Astrocyte of the spinal cord (primary cell): Measurements from ENCODE around the gene ADNP2.

ENCODE experiments used
- DNase-seq: peaks from one replicate; pipeline ENCODE4 v3.0.0; 2011; ENCODE audit warnings: low read depth, low spot score
- H3K4me3 ChIP-seq: 2 replicates; pipeline ENCODE4 v1.5.1; 2011; ENCODE audit warnings: low read depth, mild to moderate bottlenecking, low read length, moderate library complexity
- in situ Hi-C: cut with HindIII; loops from 2 replicates; pipeline ENCODE4 v1.10.0; 2017; ENCODE audit warnings: low sequenced_read_pairs
- TF ChIP-seq, protein P1 (sequence below): IDR thresholded peaks from 2 replicates; pipeline ENCODE4 v1.5.1; 2012; ENCODE audit warnings: low read depth, mild to moderate bottlenecking, low read length, inconsistent platforms

ADNP2 gene, protein sequence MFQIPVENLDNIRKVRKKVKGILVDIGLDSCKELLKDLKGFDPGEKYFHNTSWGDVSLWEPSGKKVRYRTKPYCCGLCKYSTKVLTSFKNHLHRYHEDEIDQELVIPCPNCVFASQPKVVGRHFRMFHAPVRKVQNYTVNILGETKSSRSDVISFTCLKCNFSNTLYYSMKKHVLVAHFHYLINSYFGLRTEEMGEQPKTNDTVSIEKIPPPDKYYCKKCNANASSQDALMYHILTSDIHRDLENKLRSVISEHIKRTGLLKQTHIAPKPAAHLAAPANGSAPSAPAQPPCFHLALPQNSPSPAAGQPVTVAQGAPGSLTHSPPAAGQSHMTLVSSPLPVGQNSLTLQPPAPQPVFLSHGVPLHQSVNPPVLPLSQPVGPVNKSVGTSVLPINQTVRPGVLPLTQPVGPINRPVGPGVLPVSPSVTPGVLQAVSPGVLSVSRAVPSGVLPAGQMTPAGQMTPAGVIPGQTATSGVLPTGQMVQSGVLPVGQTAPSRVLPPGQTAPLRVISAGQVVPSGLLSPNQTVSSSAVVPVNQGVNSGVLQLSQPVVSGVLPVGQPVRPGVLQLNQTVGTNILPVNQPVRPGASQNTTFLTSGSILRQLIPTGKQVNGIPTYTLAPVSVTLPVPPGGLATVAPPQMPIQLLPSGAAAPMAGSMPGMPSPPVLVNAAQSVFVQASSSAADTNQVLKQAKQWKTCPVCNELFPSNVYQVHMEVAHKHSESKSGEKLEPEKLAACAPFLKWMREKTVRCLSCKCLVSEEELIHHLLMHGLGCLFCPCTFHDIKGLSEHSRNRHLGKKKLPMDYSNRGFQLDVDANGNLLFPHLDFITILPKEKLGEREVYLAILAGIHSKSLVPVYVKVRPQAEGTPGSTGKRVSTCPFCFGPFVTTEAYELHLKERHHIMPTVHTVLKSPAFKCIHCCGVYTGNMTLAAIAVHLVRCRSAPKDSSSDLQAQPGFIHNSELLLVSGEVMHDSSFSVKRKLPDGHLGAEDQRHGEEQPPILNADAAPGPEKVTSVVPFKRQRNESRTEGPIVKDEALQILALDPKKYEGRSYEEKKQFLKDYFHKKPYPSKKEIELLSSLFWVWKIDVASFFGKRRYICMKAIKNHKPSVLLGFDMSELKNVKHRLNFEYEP

DNA sequence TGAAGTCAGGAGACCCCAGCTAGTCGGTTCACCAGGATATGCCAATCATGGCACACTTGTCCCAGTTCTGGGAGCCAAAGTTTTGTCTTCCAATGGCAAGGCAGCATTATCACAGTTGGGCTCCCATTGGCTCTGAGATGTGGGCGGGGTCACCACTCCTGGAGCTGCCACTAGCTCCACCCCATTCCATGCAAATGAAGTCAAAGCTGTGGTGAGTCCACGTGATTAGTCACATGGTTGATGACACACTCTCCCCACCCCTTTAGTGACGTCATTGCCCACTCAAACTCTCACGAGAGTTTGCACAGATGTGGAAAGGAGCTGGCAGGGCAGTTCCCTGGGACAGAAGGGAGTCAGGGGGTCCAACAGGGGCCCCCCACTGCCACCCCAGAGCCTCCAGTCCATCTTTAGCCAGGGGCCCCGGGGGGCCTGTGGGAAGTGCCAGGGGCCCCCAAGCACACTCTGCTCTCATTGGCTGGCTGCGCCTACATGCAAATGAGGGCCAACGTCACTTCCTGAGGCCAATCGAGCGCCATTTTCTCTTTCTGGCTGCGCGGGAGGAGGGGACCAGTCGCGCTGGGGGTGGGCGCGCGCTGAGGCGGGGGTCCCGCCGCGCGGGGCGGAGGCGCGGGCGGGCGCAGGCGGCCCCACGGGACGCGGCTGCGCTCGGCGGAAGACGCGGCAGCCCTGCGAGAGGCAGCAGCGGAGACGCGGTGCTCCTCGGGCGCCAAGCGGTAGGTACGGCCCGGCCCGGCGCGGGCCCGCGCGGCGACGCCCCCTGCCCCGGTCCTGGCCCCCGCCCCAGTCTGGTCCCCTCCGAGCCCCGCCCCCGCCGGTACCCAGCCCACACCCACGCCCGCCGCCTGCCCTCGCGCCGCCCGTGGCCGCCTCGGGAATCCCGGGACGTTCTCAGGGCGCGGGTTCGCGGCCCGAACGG lies at the start of gene ADNP2:
Gene ADNP2, plus strand, starts transcription at position 524 of the 937 bp plus-strand sequence. CDS start 8,281 bp downstream, outside the sequence.
- in situ Hi-C loops, result no loop called here
- TF ChIP-seq, protein P1, sequence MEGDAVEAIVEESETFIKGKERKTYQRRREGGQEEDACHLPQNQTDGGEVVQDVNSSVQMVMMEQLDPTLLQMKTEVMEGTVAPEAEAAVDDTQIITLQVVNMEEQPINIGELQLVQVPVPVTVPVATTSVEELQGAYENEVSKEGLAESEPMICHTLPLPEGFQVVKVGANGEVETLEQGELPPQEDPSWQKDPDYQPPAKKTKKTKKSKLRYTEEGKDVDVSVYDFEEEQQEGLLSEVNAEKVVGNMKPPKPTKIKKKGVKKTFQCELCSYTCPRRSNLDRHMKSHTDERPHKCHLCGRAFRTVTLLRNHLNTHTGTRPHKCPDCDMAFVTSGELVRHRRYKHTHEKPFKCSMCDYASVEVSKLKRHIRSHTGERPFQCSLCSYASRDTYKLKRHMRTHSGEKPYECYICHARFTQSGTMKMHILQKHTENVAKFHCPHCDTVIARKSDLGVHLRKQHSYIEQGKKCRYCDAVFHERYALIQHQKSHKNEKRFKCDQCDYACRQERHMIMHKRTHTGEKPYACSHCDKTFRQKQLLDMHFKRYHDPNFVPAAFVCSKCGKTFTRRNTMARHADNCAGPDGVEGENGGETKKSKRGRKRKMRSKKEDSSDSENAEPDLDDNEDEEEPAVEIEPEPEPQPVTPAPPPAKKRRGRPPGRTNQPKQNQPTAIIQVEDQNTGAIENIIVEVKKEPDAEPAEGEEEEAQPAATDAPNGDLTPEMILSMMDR, result no peak
- DNase-seq, result peak; percentile 95
- peak within 1 kb of the TSS; percentile 82 for H3K4me3 ChIP-seq

DNA sequence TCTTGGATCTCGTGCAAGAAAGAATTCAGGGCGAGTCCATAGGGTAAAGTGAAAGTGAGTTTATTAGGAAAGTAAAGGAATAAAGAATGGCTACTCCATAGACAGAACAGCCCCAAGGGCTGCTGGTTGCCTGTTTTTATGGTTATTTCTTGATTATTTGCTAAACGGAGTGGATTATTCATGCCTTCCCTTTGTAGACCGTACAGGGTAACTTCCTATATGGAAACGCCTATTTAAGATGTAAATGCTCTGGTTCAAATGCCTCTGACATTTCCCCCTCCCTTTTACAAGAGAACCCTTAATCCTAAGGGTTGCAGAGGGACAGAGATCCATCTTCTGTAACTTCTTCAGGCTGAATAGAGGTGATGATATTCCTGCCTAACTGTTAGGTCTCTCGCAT lies 49.1 kb upstream of the ADNP2 start:
- no peak overlapping the region for H3K4me3 ChIP-seq
- TF ChIP-seq, protein P1, result no peak
- DNase-seq, result no peak
- in situ Hi-C loops, result no loop called here

DNA sequence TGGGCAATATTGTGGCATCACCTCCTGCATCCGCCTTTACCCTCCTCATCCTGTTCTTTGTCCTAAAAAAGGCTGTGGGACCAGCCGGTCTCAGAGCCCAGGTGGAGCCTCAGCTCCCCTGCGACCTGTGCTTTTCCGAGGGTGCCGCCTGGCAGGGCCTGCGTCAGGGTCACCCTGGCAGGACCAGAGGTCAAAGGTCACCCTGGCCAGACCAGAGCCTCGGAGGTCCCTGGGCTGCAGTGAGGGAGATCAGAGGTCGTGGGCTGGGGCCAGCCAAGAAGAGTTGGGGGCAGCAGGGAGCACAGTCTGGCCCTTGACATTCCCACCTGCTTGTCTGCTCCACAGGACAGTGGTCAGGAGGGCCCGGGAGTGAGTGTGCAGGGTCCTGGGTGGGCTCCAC lies 43.4 kb upstream of the ADNP2 start:
- in situ Hi-C loops, result no loop called here
- TF ChIP-seq, protein P1, result no peak
- DNase-seq, result no peak
- no peak overlapping the region for H3K4me3 ChIP-seq

DNA sequence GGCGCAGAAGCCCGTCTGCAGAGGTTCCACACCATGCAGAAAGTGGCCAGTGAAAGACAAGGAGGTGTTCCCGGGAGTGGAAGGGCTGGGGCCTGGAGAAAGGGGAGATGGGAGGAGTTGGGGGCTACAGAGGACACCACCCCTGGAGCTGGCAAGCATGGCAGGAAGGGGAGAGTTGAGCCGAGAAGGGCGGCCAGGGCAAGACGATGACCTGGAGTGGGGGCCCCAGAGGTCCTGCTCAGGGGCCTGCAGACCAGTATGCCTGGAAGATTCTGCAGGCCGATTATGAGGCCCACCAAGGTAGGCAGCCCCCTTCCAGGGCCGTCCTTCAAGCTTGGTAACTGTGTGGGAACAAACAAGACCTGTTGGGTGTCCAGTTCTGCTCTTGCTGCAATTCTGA lies 41.7 kb upstream of the ADNP2 start:
- in situ Hi-C loops, result no loop called here
- DNase-seq, result no peak
- TF ChIP-seq, protein P1, result no peak
- H3K4me3 ChIP-seq, result no peak overlapping the region

DNA sequence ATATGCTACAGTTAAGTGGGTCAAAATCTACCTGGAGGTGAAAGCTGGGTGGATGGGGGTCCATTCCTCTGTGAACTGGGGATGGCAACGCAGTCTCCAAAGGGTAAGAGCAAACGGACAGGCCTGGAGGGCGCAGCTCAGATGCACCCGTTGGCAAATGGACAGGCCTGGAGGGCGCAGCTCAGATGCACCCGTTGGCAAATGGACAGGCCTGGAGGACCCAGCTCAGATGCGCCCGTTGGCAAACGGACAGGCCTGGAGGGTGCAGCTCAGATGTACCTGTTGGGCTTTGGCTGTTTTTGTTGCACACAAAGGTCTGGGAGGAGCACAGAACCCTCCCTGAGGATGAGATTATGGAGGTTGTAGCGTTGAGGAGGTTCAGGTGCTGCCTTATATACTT lies 41.2 kb upstream of the ADNP2 start:
- TF ChIP-seq, protein P1, result no peak
- no peak overlapping the region for H3K4me3 ChIP-seq
- in situ Hi-C loops, result no loop called here
- DNase-seq, result no peak
